Muscle of leg (tissue), 11 donors: ENCODE results near the gene NHLRC2. TPM values are rescaled to one million over a fixed set of nuclear protein-coding genes. Genes with fewer than 3 reads are reported as not detected.
A peak's percentile ranks its signal among the peaks of the same experiment; 100 is the strongest.
"Not testable (repeated sequence)": the region's sequence is repeated elsewhere in the genome, so short reads cannot be mapped to it uniquely, and the experiment has no call there.

Experiments used
- DNase-seq: peaks from one replicate; pipeline ENCODE4 v3.0.0; 2013
- H3K27ac ChIP-seq: one replicate; pipeline ENCODE4 v1.5.1; 2013; ENCODE audit warnings: mild to moderate bottlenecking, low read length, control low read depth
- H3K27me3 ChIP-seq: one replicate; pipeline ENCODE4 v1.6.1; 2013; ENCODE audit warnings: low read length; ENCODE audit not compliant: control insufficient read depth, insufficient read depth
- H3K36me3 ChIP-seq: one replicate; pipeline ENCODE4 v1.6.1; 2013; ENCODE audit warnings: low read length; ENCODE audit not compliant: control insufficient read depth, insufficient read depth
- H3K4me1 ChIP-seq: one replicate; pipeline ENCODE4 v1.6.1; 2013; ENCODE audit warnings: low read length; ENCODE audit not compliant: control insufficient read depth, insufficient read depth
- H3K4me3 ChIP-seq: one replicate; pipeline ENCODE4 v1.5.1; 2013; ENCODE audit warnings: low read length, control low read depth
- H3K9me3 ChIP-seq: replicated peaks from 2 replicates; pipeline ENCODE4 v1.6.1; 2013; ENCODE audit warnings: low read depth, low read length; ENCODE audit not compliant: control insufficient read depth
- WGBS: methylation state at CpG from one replicate; pipeline ENCODE4 v1.1.5; 2013; ENCODE audit warnings: missing lambda C conversion rate; ENCODE audit not compliant: insufficient coverage; 5-methylcytosine and 5-hydroxymethylcytosine counted together
- polyA plus RNA-seq, 8 donors: library from polyadenylated mRNA; unstranded; fragments of 120-200 nt; gene quantifications; one replicate each; pipeline versions ENCODE4 v1.2.1 to v1.2.3, GENCODE V29; 2013; ENCODE audit warnings: inconsistent platforms in 1 of 8, low replicate concordance in 1 of 8; ENCODE audit not compliant: insufficient read length in 8 of 8, insufficient read depth in 1 of 8
- total RNA-seq: library from RNA; stranded (reverse); fragments of 120-200 nt; gene quantifications from one replicate; pipeline ENCODE4 v1.2.4, GENCODE V29; 2013

NHLRC2 gene
- total and polyA plus RNA-seq, 9 donors: 7.8 to 16.3 (median 12.0) TPM

DNA sequence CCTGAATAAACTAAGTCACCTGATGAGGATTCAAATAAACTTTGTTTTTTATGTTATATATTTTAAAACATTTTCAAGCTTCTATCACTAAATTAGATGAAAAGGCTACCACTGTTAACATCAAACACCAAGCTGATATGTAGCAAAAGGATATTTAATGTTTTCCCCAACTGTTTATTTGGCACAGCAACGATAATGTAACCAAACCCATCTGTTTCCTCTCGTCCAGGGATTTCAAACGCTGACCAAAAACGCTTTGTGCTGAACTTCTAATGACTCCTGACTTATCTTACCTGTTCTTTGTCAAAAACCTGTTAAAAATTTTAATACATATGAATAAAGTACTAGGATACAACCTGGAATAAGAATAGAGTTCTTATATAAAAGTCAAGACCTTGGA lies 31.1 kb upstream of the NHLRC2 start:
- no peak overlapping the region for H3K4me3 ChIP-seq
- no peaks in the 10 kb centered on the region for H3K4me1 ChIP-seq
- H3K27me3 ChIP-seq: no peaks in the 10 kb centered on the region
- H3K36me3 ChIP-seq: no peaks in the 10 kb centered on the region
- no peak overlapping the region for H3K27ac ChIP-seq
- DNase-seq: no peak
- WGBS: no CpG with 5 or more reads among the region's 4 CpGs
- no peaks in the 10 kb centered on the region for H3K9me3 ChIP-seq

- Histone ChIP-seq H3K9me3 (no peaks in the 10 kb centered on the region), H3K4me3 (no peak overlapping the region), H3K27ac (no peak overlapping the region), H3K4me1 (no peaks in the 10 kb centered on the region), H3K27me3 (no peaks in the 10 kb centered on the region), H3K36me3 (no peaks in the 10 kb centered on the region)
- DNase-seq: no peak
- no CpG with 5 or more reads among the region's 2 CpGs for WGBS
Observed at GRCh38 chr10:113825791-113826190, 28.7 kb upstream of the NHLRC2 start.

GRCh38 chr10:113828567-113828966 lies 25.9 kb upstream of the NHLRC2 start:
- H3K4me3 ChIP-seq, H3K27me3 ChIP-seq, H3K27ac ChIP-seq, H3K4me1 ChIP-seq, DNase-seq, H3K36me3 ChIP-seq, H3K9me3 ChIP-seq: not testable (repeated sequence)
- WGBS: 87% methylated on average over 5 of the region's 10 CpGs

GRCh38 chr10:113842171-113842570 lies 12.3 kb upstream of the NHLRC2 start:
- no peak for DNase-seq
- no CpG with 5 or more reads among the region's 1 CpG for WGBS
- H3K36me3 ChIP-seq: peaks cover 5% of the 10 kb centered on the region
- H3K27ac ChIP-seq: no peak overlapping the region
- H3K4me1 ChIP-seq: no peaks in the 10 kb centered on the region
- H3K27me3 ChIP-seq: no peaks in the 10 kb centered on the region
- H3K4me3 ChIP-seq: no peak overlapping the region
- H3K9me3 ChIP-seq: no peaks in the 10 kb centered on the region

- no peak overlapping the region for H3K27ac ChIP-seq
- WGBS: 67% methylated on average over 5 of the region's 6 CpGs
Observed at GRCh38 chr10:113843972-113844485, 10.4 kb upstream of the NHLRC2 start.

DNA sequence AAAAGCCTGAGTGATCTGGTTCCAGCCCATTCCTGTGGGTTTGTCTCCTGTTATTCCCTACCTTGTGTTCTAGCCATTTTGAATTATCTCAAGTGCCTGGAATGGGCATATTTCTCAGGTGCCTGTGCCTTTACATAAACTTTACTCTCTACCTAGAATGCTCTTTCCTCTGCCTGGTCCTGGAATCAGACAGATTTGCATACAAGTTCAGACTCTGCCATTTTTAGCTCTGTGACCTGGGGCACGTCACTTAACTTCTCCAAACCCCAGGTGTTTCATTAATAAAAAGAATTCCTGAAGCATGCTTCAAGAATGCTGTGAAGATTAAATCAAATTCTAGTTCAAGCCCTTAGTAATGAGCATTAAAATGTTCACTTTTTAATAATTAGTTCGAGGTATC lies 8.4 kb upstream of the NHLRC2 start:
- no peak for DNase-seq
- no peaks in the 10 kb centered on the region for H3K27me3 ChIP-seq
- WGBS: no CpG with 5 or more reads among the region's 2 CpGs
- no peaks in the 10 kb centered on the region for H3K4me1 ChIP-seq
- H3K36me3 ChIP-seq: peaks cover 7% of the 10 kb centered on the region
- no peak overlapping the region for H3K27ac ChIP-seq
- no peaks in the 10 kb centered on the region for H3K9me3 ChIP-seq
- H3K4me3 ChIP-seq: no peak overlapping the region

More at GRCh38 chr10:113843972-113844485, 10.4 kb upstream of the NHLRC2 start:
- H3K36me3 ChIP-seq: peaks cover 7% of the 10 kb centered on the region
- H3K4me3 ChIP-seq: no peak overlapping the region
- no peaks in the 10 kb centered on the region for H3K27me3 ChIP-seq
- no peak for DNase-seq
- H3K9me3 ChIP-seq: no peaks in the 10 kb centered on the region
- no peaks in the 10 kb centered on the region for H3K4me1 ChIP-seq

- Histone ChIP-seq H3K36me3 (peaks cover 7% of the 10 kb centered on the region), H3K27ac (no peak overlapping the region), H3K27me3 (no peaks in the 10 kb centered on the region), H3K4me1 (no peaks in the 10 kb centered on the region), H3K9me3 (no peaks in the 10 kb centered on the region), H3K4me3 (no peak overlapping the region)
- DNase-seq: no peak
- 93% methylated on average over 2 of the region's 5 CpGs for WGBS
Observed at GRCh38 chr10:113849140-113849803, 5.2 kb upstream of the NHLRC2 start.

- Histone ChIP-seq H3K36me3 (peaks cover 7% of the 10 kb centered on the region), H3K4me3 (no peak overlapping the region), H3K27me3 (no peaks in the 10 kb centered on the region), H3K9me3 (no peaks in the 10 kb centered on the region), H3K27ac (no peak overlapping the region), H3K4me1 (no peaks in the 10 kb centered on the region)
- WGBS: 96% methylated on average over 4 of the region's 7 CpGs
- DNase-seq: no peak
Observed at GRCh38 chr10:113849946-113850345, 4.5 kb upstream of the NHLRC2 start.

DNA sequence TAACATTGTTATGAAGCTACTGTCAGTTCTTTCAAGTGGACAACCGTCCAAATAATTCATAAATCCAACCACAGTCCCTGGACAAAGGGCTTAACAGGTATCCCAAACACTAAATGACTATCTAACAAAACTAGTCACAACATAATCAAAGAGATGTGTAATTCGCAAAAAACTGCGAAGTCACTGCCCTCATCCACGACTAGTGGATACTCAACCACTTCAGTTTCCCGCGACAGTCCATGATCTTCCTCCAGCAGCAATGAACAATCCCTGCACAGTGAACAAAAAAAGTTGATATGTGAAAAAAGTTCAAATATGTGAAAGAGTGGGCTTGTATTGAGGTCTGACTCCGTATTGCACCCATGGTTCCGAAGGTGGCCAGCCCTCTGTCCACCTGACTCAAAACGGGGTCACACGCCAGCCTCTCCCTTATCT lies 866 bp upstream of the NHLRC2 start:
- H3K4me3 ChIP-seq: peak overlapping the region; percentile 90
- H3K36me3 ChIP-seq: peaks cover 2% of the 10 kb centered on the region
- DNase-seq: no peak
- peak overlapping the region; percentile 94 for H3K27ac ChIP-seq
- H3K4me1 ChIP-seq: peaks cover 5% of the 10 kb centered on the region
- 11% methylated on average over 5 of the region's 10 CpGs for WGBS
- no peaks in the 10 kb centered on the region for H3K27me3 ChIP-seq
- no peaks in the 10 kb centered on the region for H3K9me3 ChIP-seq

DNA sequence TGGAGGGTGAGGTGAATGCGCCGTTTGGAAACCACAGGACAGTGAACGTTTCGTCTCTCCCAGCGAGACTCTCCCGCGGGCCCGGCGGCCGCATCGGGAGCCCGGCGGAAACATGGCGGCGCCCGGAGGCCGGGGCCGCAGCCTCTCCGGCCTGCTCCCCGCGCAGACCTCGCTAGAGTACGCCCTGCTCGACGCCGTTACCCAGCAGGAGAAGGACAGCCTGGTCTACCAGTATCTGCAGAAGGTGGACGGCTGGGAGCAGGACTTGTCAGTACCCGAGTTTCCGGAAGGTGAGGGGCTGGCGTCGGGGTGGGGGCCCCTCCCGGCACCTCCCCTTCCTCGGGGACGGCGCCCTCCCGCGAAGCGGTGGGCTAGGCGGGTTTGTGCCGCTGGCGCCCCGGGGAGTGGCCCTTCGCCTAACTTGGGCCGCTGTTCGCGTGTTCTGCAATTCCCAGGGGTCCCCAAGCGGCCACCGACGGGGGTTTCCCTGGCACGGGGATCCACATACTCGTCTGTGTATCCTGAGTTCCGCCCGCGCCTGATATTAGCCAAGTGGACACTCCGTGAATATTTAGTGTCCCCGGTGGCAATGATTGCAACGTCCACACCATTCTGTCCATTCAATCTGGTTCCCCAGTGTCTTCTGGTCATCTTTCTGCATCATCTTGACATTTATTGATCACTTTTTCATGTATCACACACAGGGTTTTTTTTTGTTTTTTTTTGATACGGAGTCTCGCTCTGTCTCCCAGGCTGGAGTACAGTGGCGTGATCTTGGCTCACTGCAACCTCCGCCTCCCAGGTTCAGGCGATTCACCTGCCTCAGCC lies 514 bp downstream of the NHLRC2 start:
- H3K4me1 ChIP-seq: peaks cover 5% of the 10 kb centered on the region
- DNase-seq: peak; percentile 73
- H3K9me3 ChIP-seq: no peaks in the 10 kb centered on the region
- H3K4me3 ChIP-seq: peak overlapping the region; percentile 90
- H3K36me3 ChIP-seq: peaks cover 5% of the 10 kb centered on the region
- peak overlapping the region; percentile 94 for H3K27ac ChIP-seq
- under 1% methylated on average over 61 of the region's 62 CpGs for WGBS
- H3K27me3 ChIP-seq: no peaks in the 10 kb centered on the region
